ENCODE data around the gene OR1D2. TPM values are rescaled to one million over a fixed set of nuclear protein-coding genes. Genes with fewer than 3 reads are reported as not detected.
"Not testable (repeated sequence)": the region's sequence is repeated elsewhere in the genome, so short reads cannot be mapped to it uniquely, and the experiment has no call there.

OR1D2 gene
- not detected in 2 replicates for total RNA-seq
- not detected for total RNA-seq (2013)
- not detected in 2 replicates for polyA plus RNA-seq
- polyA minus RNA-seq = not detected in 2 replicates

GRCh38 chr17:3104322-3104721, at the start of gene OR1D2:
OR1D2 (minus strand) TSS chr17:3104422; CDS start chr17:3092996, 11,426 bp downstream.
- WGBS (ENCODE audit: insufficient coverage) = 54% methylated on average over 2 of the region's 3 CpGs

GRCh38 chr17:3137494-3137893, 33.3 kb upstream of the OR1D2 start:
- H3K27me3 Mint-ChIP-seq = peaks cover 13% of the 10 kb centered on the region
- H3K27ac Mint-ChIP-seq; CTCF ChIA-PET; H3K4me1 ChIP-seq (ENCODE audit: control insufficient read depth in 2 of 2, insufficient read depth in 2 of 2, low read length in 2 of 2); H3K9me3 Mint-ChIP-seq (ENCODE audit: insufficient read depth); H3K4me3 ChIP-seq (ENCODE audit: control extremely low read depth in 1 of 5, extremely low read depth in 1 of 5, insufficient read depth in 1 of 5, low read depth in 2 of 5, low read length in 4 of 5); POLR2A ChIA-PET; ATAC-seq (ENCODE audit: low read depth); H3K79me2 ChIP-seq (ENCODE audit: control insufficient read depth, insufficient read depth, low read length); H3K36me3 ChIP-seq (replicated peaks in 1 of 2; ENCODE audit: control extremely low read depth in 1 of 2, control insufficient read depth in 1 of 2, extremely low read depth in 1 of 2, insufficient read depth in 2 of 2, low read length in 1 of 2); H3K9ac ChIP-seq (ENCODE audit: low read length); intact Hi-C loops (cut with micrococcal nuclease); H4K20me1 ChIP-seq (ENCODE audit: control insufficient read depth, insufficient read depth, low read length, poor library complexity, severe bottlenecking); H3K4me3 Mint-ChIP-seq; H3K27ac ChIP-seq (ENCODE audit: low read length in 2 of 2); DNase-seq; H3K4me1 Mint-ChIP-seq; H2AFZ ChIP-seq (ENCODE audit: insufficient read depth, low read depth, low read length, poor library complexity, severe bottlenecking); H3K9me3 ChIP-seq (ENCODE audit: control extremely low read depth in 1 of 3, control insufficient read depth in 2 of 3, insufficient read depth in 1 of 3, low read length in 2 of 3); H3K27me3 ChIP-seq (replicated peaks in 1 of 4; ENCODE audit: control extremely low read depth in 1 of 4, control insufficient read depth in 3 of 4, insufficient read depth in 4 of 4, low read length in 3 of 4); H3K4me2 ChIP-seq (replicated peaks; ENCODE audit: low read depth, low read length, poor library complexity, severe bottlenecking): not testable (repeated sequence)
- WGBS (ENCODE audit: insufficient coverage) = no CpG with 5 or more reads among the region's 3 CpGs

More at GRCh38 chr17:3104322-3104721, at the start of gene OR1D2:
- H3K4me1 Mint-ChIP-seq = no peaks in the 10 kb centered on the region
- no peak within 1 kb of the TSS for H3K27ac ChIP-seq (ENCODE audit: low read length in 2 of 2)
- H3K4me1 ChIP-seq (ENCODE audit: control insufficient read depth in 2 of 2, insufficient read depth in 2 of 2, low read length in 2 of 2) = no peaks in the 10 kb centered on the region
- peaks cover 10% of the 10 kb centered on the region for H3K9me3 Mint-ChIP-seq (ENCODE audit: insufficient read depth)
- peaks cover 0 to 8% (median 0%) of the 10 kb centered on the region in 4 experiments for H3K27me3 ChIP-seq (replicated peaks in 1 of 4; ENCODE audit: control extremely low read depth in 1 of 4, control insufficient read depth in 3 of 4, insufficient read depth in 4 of 4, low read length in 3 of 4)
- H2AFZ ChIP-seq (ENCODE audit: insufficient read depth, low read depth, low read length, poor library complexity, severe bottlenecking) = no peak within 1 kb of the TSS
- H3K27ac Mint-ChIP-seq = no peak within 1 kb of the TSS
- TF ChIP-seq CTCF (IDR thresholded peaks at IDR 0.05) (no peak), EZH2 (IDR thresholded peaks at IDR 0.05; ENCODE audit: borderline replicate concordance, insufficient read depth, low read depth, low read length, poor library complexity, severe bottlenecking) (no peak)
- intact Hi-C loops (cut with micrococcal nuclease) = no loop called here
- ChIA-PET CTCF (no interaction called here), POLR2A (no interaction called here)
- no peak within 1 kb of the TSS for H3K4me3 Mint-ChIP-seq
- ATAC-seq (ENCODE audit: low read depth) = no peak
- H3K9me3 ChIP-seq (ENCODE audit: control extremely low read depth in 1 of 3, control insufficient read depth in 2 of 3, insufficient read depth in 1 of 3, low read length in 2 of 3) = peaks cover 0 to 10% (median 10%) of the 10 kb centered on the region in 3 donors
- no peak within 1 kb of the TSS for H3K4me2 ChIP-seq (replicated peaks; ENCODE audit: low read depth, low read length, poor library complexity, severe bottlenecking)
- H3K9ac ChIP-seq (ENCODE audit: low read length) = no peak within 1 kb of the TSS
- H3K79me2 ChIP-seq (ENCODE audit: control insufficient read depth, insufficient read depth, low read length) = no peaks in the 10 kb centered on the region
- no peak within 1 kb of the TSS for H3K4me3 ChIP-seq (ENCODE audit: control extremely low read depth in 1 of 5, extremely low read depth in 1 of 5, insufficient read depth in 1 of 5, low read depth in 2 of 5, low read length in 4 of 5)
- H4K20me1 ChIP-seq (ENCODE audit: control insufficient read depth, insufficient read depth, low read length, poor library complexity, severe bottlenecking) = no peaks in the 10 kb centered on the region
- no peaks in the 10 kb centered on the region for H3K36me3 ChIP-seq (replicated peaks in 1 of 2; ENCODE audit: control extremely low read depth in 1 of 2, control insufficient read depth in 1 of 2, extremely low read depth in 1 of 2, insufficient read depth in 2 of 2, low read length in 1 of 2)
- peaks cover 38% of the 10 kb centered on the region for H3K27me3 Mint-ChIP-seq
- no peak for DNase-seq
